HepG2 (cell line): Measurements from ENCODE around the gene PAPSS1. TPM values are rescaled to one million over a fixed set of nuclear protein-coding genes. Genes with fewer than 3 reads are reported as not detected.

Experiments used
- ATAC-seq: fragments of 200-7000 bp; cut with Tn5 transposase; 3 replicates; pipeline ENCODE4 v1.9.1; 2020; ENCODE audit warnings: mild to moderate bottlenecking, moderate library complexity
- BruUV-seq: library from RNA; stranded (reverse); fragments of 400-500 nt; replicated peaks from 2 replicates; lab custom pipeline; 2021; lab: Mats Ljungman, UMichigan
- CTCF ChIA-PET: fragments of 300-600 bp; formaldehyde crosslinking; extraction: SDS; loops from one replicate; lab custom pipeline; 2021; ENCODE audit warnings: low total read pairs, inconsistent platforms, low intra/inter-chr PET ratio; lab: Yijun Ruan, JAX
- POLR2A ChIA-PET: fragments of 350-600 bp; sonication (Branson Sonifier 250); formaldehyde crosslinking; loops from one replicate; lab custom pipeline; 2020; ENCODE audit warnings: antibody characterized with exemption, inconsistent platforms; lab: Yijun Ruan, JAX
- DNase-seq: peaks from one replicate; pipeline ENCODE4 v3.0.0-alpha.2; 2015; ENCODE audit warnings: low spot score
- FAIRE-seq: peaks from 3 replicates; lab custom pipeline; 2011; peaks lifted over from hg19 to GRCh38; lab: Jason Lieb, UNC
- H2AFZ ChIP-seq: one replicate; pipeline ENCODE4 v1.6.1; 2011; ENCODE audit warnings: low read length, inconsistent platforms
- H3K27ac ChIP-seq: fragments of 300-600 bp; 3 replicates; pipeline ENCODE4 v1.8.0; 2011; ENCODE audit warnings: mixed run types, mild to moderate bottlenecking, mixed read lengths, low read length, inconsistent platforms; ENCODE audit not compliant: insufficient read depth; ENCODE audit errors: extremely low read length
- H3K27me3 ChIP-seq, 2 experiments: fragments of 200-600 bp in 1 of 2; 2 replicates in 1 of 2; 3 replicates in 1 of 2; pipeline versions ENCODE4 v1.6.0 to v1.8.0; 2011; ENCODE audit warnings: low read length in 2 of 2, mild to moderate bottlenecking in 2 of 2, moderate library complexity in 2 of 2, inconsistent platforms in 1 of 2; ENCODE audit not compliant: insufficient read depth in 2 of 2, control insufficient read depth in 1 of 2
- H3K36me3 ChIP-seq, 2 experiments: fragments of 200-600 bp in 1 of 2; replicated peaks in 1 of 2; 2 replicates in 1 of 2; 3 replicates in 1 of 2; pipeline versions ENCODE4 v1.5.1 to v1.8.0; 2011; ENCODE audit warnings: low read length in 2 of 2, inconsistent platforms in 1 of 2; ENCODE audit not compliant: insufficient read depth in 2 of 2, control insufficient read depth in 1 of 2
- H3K4me1 ChIP-seq: 2 replicates; pipeline ENCODE4 v1.5.1; 2012; ENCODE audit warnings: low read length, inconsistent platforms; ENCODE audit not compliant: insufficient read depth
- H3K4me2 ChIP-seq: 2 replicates; pipeline ENCODE4 v1.6.0; 2011; ENCODE audit warnings: low read depth, low read length, inconsistent platforms
- H3K4me3 ChIP-seq, 3 experiments: fragments of 200-600 bp in 1 of 3; sonication (generic), shearing (Covaris generic) in 1 of 3; replicated peaks in 1 of 3; 2 replicates each; pipeline ENCODE4 v1.5.1; 2011 to 2016; ENCODE audit warnings: low read length in 3 of 3, inconsistent platforms in 2 of 3, low read depth in 2 of 3, mild to moderate bottlenecking in 2 of 3, control low read depth in 1 of 3, mixed read lengths in 1 of 3; ENCODE audit not compliant: insufficient read depth in 1 of 3
- H3K79me2 ChIP-seq: one replicate; pipeline ENCODE4 v1.6.1; 2011; ENCODE audit warnings: low read length, inconsistent platforms; ENCODE audit not compliant: insufficient read depth
- H3K9ac ChIP-seq: 2 replicates; pipeline ENCODE4 v1.6.0; 2011; ENCODE audit warnings: mild to moderate bottlenecking, low read depth, low read length, inconsistent platforms; ENCODE audit not compliant: insufficient read depth
- H3K9me3 ChIP-seq: 2 replicates; pipeline ENCODE4 v1.5.1; 2012; ENCODE audit warnings: mild to moderate bottlenecking, low read length
- H4K20me1 ChIP-seq: 2 replicates; pipeline ENCODE4 v1.6.0; 2011; ENCODE audit warnings: inconsistent platforms, mild to moderate bottlenecking, low read length, moderate library complexity; ENCODE audit not compliant: insufficient read depth
- CCDC6 ChIP-seq: sonication (generic); formaldehyde crosslinking; IDR thresholded peaks from 2 replicates; pipeline ENCODE4 v1.8.1; 2022; ENCODE audit warnings: mild to moderate bottlenecking, missing genetic modification reagents, moderate library complexity
- ETS1 ChIP-seq: sonication (generic); formaldehyde crosslinking; IDR thresholded peaks from 2 replicates; pipeline ENCODE4 v1.4.0; 2020; ENCODE audit warnings: missing genetic modification reagents
- FOXA3 ChIP-seq: IDR thresholded peaks from 2 replicates; pipeline ENCODE4 v1.6.1; 2016; ENCODE audit warnings: missing genetic modification reagents, missing compliant biosample characterization
- GFI1 ChIP-seq: sonication (generic); formaldehyde crosslinking; IDR thresholded peaks from 2 replicates; pipeline ENCODE4 v1.5.0; 2020; ENCODE audit warnings: missing genetic modification reagents, mild to moderate bottlenecking, borderline replicate concordance
- HNF1A ChIP-seq, 2 experiments: sonication (generic) in 1 of 2; formaldehyde crosslinking in 1 of 2; IDR thresholded peaks; 2 replicates each; pipeline versions ENCODE4 v1.4.0 to v1.6.1; 2016 to 2020; ENCODE audit warnings: borderline replicate concordance in 1 of 2, low read depth in 1 of 2, mild to moderate bottlenecking in 1 of 2, missing genetic modification reagents in 1 of 2
- IRF2 ChIP-seq: IDR thresholded peaks from 2 replicates; pipeline ENCODE4 v1.6.1; 2018; ENCODE audit warnings: missing genetic modification reagents, missing compliant biosample characterization
- NCOA2 ChIP-seq: sonication (generic); formaldehyde crosslinking; IDR thresholded peaks from 2 replicates; pipeline ENCODE4 v1.8.0; 2022; ENCODE audit warnings: inconsistent platforms
- NFIC ChIP-seq: IDR thresholded peaks from 2 replicates; pipeline ENCODE4 v1.6.1; 2012; ENCODE audit warnings: mild to moderate bottlenecking, low read length, inconsistent platforms
- PHF8 ChIP-seq: sonication (generic); formaldehyde crosslinking; IDR thresholded peaks from 2 replicates; pipeline ENCODE4 v1.5.0; 2020; ENCODE audit warnings: missing genetic modification reagents
- REST ChIP-seq, 2 experiments: IDR thresholded peaks; 2 replicates each; pipeline ENCODE4 v1.6.1; 2011 to 2012; ENCODE audit warnings: low read length in 2 of 2, borderline replicate concordance in 1 of 2, low read depth in 1 of 2, mild to moderate bottlenecking in 1 of 2, moderate library complexity in 1 of 2
- SOX5 ChIP-seq: IDR thresholded peaks from 2 replicates; pipeline ENCODE4 v1.6.1; 2016; ENCODE audit warnings: borderline replicate concordance
- TEAD2 ChIP-seq: sonication (generic); formaldehyde crosslinking; IDR thresholded peaks from 2 replicates; pipeline ENCODE4 v1.9.0; 2021; ENCODE audit warnings: missing genetic modification reagents
- ZBTB42 ChIP-seq: sonication (generic); formaldehyde crosslinking; IDR thresholded peaks from 2 replicates; pipeline ENCODE4 v1.5.0; 2020; ENCODE audit warnings: mild to moderate bottlenecking, missing genetic modification reagents
- ZNF720 ChIP-seq: sonication (generic); formaldehyde crosslinking; IDR thresholded peaks from 2 replicates; pipeline ENCODE4 v1.4.0; 2020; ENCODE audit warnings: missing genetic modification reagents
- ZSCAN12 ChIP-seq: sonication (generic); formaldehyde crosslinking; IDR thresholded peaks from 2 replicates; pipeline ENCODE4 v1.9.0; 2021; ENCODE audit warnings: mild to moderate bottlenecking, missing genetic modification reagents
- in situ Hi-C: cut with HindIII; loops from 2 replicates; pipeline ENCODE4 v1.10.0; 2017; ENCODE audit warnings: low pct_unique_long_range_greater_than_20kb; ENCODE audit not compliant: extremely low pct_ligation_motif_present
- intact Hi-C: fragments of 100-400 bp; cut with micrococcal nuclease; formaldehyde crosslinking; loops from one replicate; pipeline ENCODE4 v1.10.0; 2022; ENCODE audit not compliant: unreplicated experiment
- polyA plus RNA-seq, 8 experiments: library from polyadenylated mRNA; depleted of rRNA in 3 of 8; stranded (reverse) in 7 of 8; unstranded in 1 of 8; fragments of >200 nt; fragmentation: Illumina TruSeq in 4 of 8; extraction: Trizol in 4 of 8; gene quantifications; 2 replicates each; pipeline versions ENCODE4 v1.2.1 to v1.2.3, GENCODE V29; 2011 to 2016; ENCODE audit warnings: low read depth in 4 of 8, missing spikeins in 1 of 8, mixed read lengths in 1 of 8; ENCODE audit not compliant: insufficient read depth in 1 of 8
- total RNA-seq, 5 experiments: library from RNA; depleted of rRNA; stranded (reverse); fragments of >200 nt; fragmentation: Illumina TruSeq; extraction: Trizol; gene quantifications; 2 replicates each; pipeline ENCODE4 v1.2.3, GENCODE V29; 2016; ENCODE audit warnings: low read depth in 1 of 5

The PAPSS1 gene
- total and polyA plus RNA-seq, 2 of the 13 experiments (the other 11 are each of a cell fraction or from before 2014, with no cell fraction given), result 105 to 126 TPM

GRCh38 chr4:107685740-107686139, 34.3 kb downstream of the PAPSS1 start (continued):
- TF ChIP-seq CCDC6 (CRISPR knock-in tag) (no peak), REST (IDR thresholded peaks at IDR 0.05; ENCODE audit: borderline replicate concordance in 1 of 2, low read depth in 1 of 2, low read length in 2 of 2) (no peak), ZSCAN12 (CRISPR knock-in tag) (no peak), ETS1 (CRISPR knock-in tag) (no peak)

GRCh38 chr4:107683873-107684272, 36.2 kb downstream of the PAPSS1 start:
- Histone ChIP-seq H3K4me2 (no peak overlapping the region), H3K27ac (peak overlapping the region; percentile 12), H3K4me1 (peaks cover 29% of the 10 kb centered on the region), H3K4me3 (no peak overlapping the region), H3K9me3 (no peaks in the 10 kb centered on the region), H3K79me2 (peaks cover 5% of the 10 kb centered on the region), H2AFZ (no peak overlapping the region), H3K36me3 (peaks cover 6 to 36% of the 10 kb centered on the region in 2 experiments; a peak in 3 of 5 replicates), H4K20me1 (0 out of 2 replicates have a peak, but pooled peaks cover 2% of the 10 kb centered on the region), H3K9ac (no peak overlapping the region), H3K27me3 (no peaks in the 10 kb centered on the region)
- intact Hi-C loops (loop anchor here (2.0 kb wide), 2 partner anchors 29 to 37 kb away; partner anchors contain the start of gene PAPSS1), in situ Hi-C loops (no loop called here)
- CTCF ChIA-PET, result no interaction called here
- FAIRE-seq (peak; percentile 32), ATAC-seq (peak; percentile 98), DNase-seq (peak; percentile 77)
- POLR2A ChIA-PET, result no interaction called here
- no TSS peak for BruUV-seq
- peak; percentile 51; the same call in 1 of the 2 replicates for TF ChIP-seq NCOA2 (CRISPR knock-in tag)
- TF ChIP-seq FOXA3 (CRISPR knock-in tag), result peak; percentile 92
- no peak for TF ChIP-seq IRF2 (CRISPR knock-in tag)
- TF ChIP-seq SOX5 (CRISPR knock-in tag), result peak; percentile 85; the same call in 1 of the 2 replicates
- peak; percentile 51; the same call in 1 of the 2 replicates for TF ChIP-seq NFIC
- TF ChIP-seq PHF8, result no peak
- TF ChIP-seq HNF1A (IDR thresholded peaks at IDR 0.05; ENCODE audit: low read depth), result peak; percentile 37; the same call in 1 of the 2 replicates
- no peak for TF ChIP-seq HNF1A (CRISPR knock-in tag; IDR thresholded peaks at IDR 0.05; ENCODE audit: borderline replicate concordance)
- TF ChIP-seq ZBTB42 (CRISPR knock-in tag), result no peak
- TF ChIP-seq ZNF720 (CRISPR knock-in tag), result no peak
- TF ChIP-seq TEAD2 (CRISPR knock-in tag), result no peak
- peak; percentile 76; the same call in 1 of the 2 replicates for TF ChIP-seq GFI1 (CRISPR knock-in tag)
